Measurements from ENCODE around the gene DPY19L1.
"Not testable (repeated sequence)": the region's sequence is repeated elsewhere in the genome, so short reads cannot be mapped to it uniquely, and the experiment has no call there.

Gene DPY19L1

GRCh38 chr7:35037211-35037525, at the start of gene DPY19L1:
DPY19L1 (minus strand) TSS chr7:35037485; CDS start chr7:35037394, 91 bp downstream.
- no peak for DNase-seq (ENCODE audit: low read depth)

DNA sequence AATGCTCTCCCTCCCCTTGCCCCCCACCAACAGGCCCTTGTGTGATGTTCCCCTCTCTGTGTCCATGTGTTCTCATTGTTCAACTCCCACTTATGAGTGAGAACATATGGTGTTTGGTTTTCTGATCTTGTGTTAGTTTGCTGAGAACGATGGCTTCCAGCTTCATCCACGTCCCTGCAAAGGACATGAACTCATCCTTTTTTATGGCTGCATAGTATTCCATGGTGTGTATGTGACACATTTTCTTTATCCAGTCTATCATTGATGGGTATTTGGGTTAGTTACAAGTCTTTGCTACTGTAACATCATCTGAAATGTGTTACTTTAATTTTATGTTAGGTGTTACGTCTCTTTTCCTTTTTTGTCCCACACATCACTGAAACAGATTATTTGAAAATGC, 42.2 kb upstream of the DPY19L1 start:
- not testable (repeated sequence) for DNase-seq (ENCODE audit: low read depth)

GRCh38 chr7:35074008-35074407, 36.7 kb upstream of the DPY19L1 start:
- DNase-seq (ENCODE audit: low read depth) = not testable (repeated sequence)

DNA sequence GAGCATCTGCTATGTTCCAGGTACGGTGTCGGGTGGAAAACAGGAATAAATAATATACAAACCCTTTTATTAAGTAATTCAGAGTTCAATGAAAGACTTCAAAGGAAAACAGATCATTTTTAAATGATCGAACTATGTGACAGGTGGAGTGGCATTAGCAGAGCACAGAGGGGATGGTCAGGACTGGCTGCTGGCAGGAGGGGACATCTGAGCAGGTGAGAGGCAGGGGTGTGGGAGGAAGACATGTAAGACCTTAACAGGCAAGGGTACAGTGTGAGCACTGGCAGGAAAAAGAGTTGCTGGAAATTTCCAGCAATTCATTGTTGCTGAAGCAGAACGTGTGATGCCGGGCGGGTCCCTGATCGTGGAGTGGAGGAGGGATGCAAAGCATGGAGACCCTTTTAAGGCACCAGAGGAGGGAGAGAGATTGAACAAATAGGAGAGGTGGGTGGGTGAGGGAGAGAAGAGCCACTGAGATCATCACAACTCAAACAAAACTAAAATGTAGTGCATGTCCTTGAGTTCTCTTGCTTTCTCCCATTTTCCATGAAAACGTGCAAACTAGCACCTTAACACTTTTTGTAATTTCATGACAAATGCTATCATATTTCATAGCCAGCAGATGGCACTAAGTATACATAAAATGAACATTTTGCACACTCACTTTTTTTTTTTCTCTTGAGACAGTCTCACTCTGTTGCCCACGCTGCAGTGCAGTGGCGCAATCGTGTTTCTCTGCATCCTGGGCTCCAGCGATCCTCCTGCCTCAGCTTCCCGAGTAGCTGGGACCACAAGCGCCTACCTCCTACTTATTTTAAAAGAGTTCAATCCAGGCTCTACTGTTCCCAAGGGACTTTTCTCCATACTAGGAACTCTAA, 35.9 kb upstream of the DPY19L1 start:
- peak; percentile 18 for DNase-seq (ENCODE audit: low read depth)

DNA sequence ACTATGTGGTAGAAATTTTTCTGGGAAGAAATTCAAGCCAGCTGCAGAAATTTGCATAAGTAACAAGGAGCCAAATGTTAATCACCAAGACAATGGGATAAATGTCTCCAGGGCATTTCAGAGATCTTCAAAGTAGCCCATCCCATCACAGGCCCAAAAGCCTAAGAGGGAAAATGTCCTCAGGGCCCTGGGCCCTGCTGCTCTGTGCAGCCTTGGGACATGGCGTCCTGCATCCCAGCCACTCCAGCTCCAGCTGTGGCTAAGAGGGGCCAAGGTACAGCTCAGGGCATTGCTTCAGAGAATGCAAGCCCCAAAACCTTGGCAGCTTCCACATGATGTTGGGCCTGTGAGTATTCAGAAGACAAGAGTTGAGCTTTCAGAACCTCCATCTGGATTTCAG, 31.8 kb upstream of the DPY19L1 start:
- DNase-seq (ENCODE audit: low read depth) = not testable (repeated sequence)

- DNase-seq (ENCODE audit: low read depth) = not testable (repeated sequence)
These were observed 28.1 kb upstream of the DPY19L1 start for GRCh38 chr7:35065382-35065781.

DNA sequence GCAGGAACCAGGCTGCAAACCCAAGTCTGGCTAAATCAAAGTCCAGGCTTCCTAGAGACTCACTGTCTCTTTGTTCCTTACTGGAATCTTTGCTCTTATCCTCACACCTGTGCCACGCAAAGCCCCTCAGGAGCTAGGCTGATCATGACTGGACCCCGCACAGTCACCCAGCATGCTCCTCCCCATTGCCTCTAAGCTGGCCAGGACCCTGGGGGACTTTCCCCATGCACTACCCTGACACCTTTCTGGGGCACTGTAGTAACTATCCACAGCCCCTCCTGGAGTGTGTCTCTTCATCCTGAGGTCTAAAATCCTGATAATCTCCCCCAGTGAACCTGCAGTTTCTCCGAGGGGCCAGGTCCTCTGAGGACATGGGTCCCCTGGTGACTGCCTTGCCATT, 21.3 kb upstream of the DPY19L1 start:
- DNase-seq (ENCODE audit: low read depth) = not testable (repeated sequence)

- DNase-seq (ENCODE audit: low read depth) = not testable (repeated sequence)
These were observed 20.5 kb upstream of the DPY19L1 start for GRCh38 chr7:35057505-35058451.

DNA sequence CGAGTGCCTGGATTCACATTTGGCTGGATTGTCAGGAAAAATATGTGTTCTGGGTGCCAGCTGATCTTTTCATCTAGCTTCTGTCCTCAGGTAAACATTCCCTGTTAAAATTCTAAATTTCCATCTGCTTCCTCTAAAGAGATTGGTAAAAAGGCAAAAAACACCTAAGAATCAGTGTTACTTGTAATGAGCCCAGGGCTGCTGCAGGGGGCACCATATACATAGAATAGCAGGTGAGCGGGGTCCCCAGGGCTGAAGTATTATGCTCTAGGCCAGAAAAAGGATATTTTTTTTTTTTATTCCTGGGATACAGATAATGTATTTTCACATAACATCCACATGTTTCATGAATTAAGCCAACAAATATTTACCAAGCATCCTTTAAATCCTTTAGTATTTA, 18.4 kb upstream of the DPY19L1 start:
- not testable (repeated sequence) for DNase-seq (ENCODE audit: low read depth)

DNA sequence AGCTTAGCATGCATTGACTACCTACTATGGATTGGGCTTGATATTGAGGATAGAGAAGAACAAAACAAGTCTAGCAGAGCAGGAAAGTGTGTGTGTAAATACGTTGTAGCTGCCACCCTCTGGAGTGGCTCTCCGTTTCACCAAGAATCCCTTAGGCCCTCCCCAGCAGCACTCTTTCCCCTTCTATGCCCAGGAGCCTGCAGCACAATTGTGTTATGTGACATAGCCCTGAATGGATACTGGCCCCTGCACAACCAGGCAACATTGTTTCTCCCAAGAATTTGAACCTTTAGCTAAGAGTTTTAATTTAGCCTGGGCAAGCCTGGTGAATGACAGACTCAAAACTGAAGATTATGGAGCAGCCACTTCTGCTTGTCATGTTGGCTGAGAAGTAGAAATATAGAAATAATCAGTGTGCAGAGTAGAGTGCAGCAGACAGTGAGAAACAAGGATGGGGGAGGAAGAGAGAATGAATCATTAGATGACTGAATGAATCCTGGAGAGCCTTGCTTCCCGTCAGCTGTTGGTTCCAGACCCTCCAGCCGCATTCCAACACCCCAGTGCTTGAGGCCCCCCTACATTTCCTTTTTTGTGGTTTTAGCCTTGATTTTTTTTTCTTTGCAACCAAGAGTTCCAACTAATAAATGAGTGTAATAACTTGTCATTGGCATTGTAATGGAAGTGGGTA, 16.3 kb upstream of the DPY19L1 start:
- DNase-seq (ENCODE audit: low read depth) = not testable (repeated sequence)

- DNase-seq (ENCODE audit: low read depth) = not testable (repeated sequence)
These were observed 11.1 kb upstream of the DPY19L1 start for GRCh38 chr7:35048390-35048789.

- not testable (repeated sequence) for DNase-seq (ENCODE audit: low read depth)
These were observed 10.6 kb upstream of the DPY19L1 start for GRCh38 chr7:35047912-35048305.

DNA sequence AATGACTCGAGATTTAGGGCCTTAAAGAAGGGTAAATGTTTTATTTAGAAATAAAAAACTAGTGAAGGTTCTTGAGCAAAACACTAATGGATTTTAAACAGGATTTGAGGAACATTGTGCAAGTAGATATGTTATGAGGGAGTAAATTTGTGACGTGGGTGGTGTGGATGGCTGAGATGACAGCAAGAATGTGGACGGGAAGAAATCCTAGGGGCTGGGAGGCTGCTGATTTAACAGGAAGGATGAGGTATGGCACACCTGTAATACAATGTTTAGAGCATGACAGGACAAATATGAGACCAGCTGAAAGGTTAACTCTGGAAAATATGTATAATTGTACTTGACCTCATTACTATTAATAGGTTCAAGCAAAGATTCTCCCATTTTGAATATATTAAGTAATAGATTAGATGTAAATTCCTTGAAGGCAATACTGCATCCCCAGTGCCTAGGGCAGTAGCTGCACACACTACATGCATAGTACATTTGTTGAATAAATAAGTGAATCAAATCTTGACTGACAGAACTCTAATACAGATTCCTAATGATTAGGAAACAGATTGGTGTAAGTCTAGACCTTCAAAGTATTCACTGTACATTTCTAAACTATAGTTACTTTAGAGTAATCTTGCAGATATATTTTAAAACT, 10.1 kb upstream of the DPY19L1 start:
- not testable (repeated sequence) for DNase-seq (ENCODE audit: low read depth)

GRCh38 chr7:35043301-35043700, 6.0 kb upstream of the DPY19L1 start:
- DNase-seq (ENCODE audit: low read depth) = not testable (repeated sequence)

GRCh38 chr7:35040906-35041305, 3.6 kb upstream of the DPY19L1 start:
- DNase-seq (ENCODE audit: low read depth) = no peak

- no peak for DNase-seq (ENCODE audit: low read depth)
These were observed 2.1 kb upstream of the DPY19L1 start for GRCh38 chr7:35039343-35039742.

- DNase-seq (ENCODE audit: low read depth) = no peak
These were observed 1.1 kb upstream of the DPY19L1 start for GRCh38 chr7:35038354-35038753.

GRCh38 chr7:35037526-35038341, 449 bp upstream of the DPY19L1 start:
- peak; percentile 96 for DNase-seq (ENCODE audit: low read depth)

DNA sequence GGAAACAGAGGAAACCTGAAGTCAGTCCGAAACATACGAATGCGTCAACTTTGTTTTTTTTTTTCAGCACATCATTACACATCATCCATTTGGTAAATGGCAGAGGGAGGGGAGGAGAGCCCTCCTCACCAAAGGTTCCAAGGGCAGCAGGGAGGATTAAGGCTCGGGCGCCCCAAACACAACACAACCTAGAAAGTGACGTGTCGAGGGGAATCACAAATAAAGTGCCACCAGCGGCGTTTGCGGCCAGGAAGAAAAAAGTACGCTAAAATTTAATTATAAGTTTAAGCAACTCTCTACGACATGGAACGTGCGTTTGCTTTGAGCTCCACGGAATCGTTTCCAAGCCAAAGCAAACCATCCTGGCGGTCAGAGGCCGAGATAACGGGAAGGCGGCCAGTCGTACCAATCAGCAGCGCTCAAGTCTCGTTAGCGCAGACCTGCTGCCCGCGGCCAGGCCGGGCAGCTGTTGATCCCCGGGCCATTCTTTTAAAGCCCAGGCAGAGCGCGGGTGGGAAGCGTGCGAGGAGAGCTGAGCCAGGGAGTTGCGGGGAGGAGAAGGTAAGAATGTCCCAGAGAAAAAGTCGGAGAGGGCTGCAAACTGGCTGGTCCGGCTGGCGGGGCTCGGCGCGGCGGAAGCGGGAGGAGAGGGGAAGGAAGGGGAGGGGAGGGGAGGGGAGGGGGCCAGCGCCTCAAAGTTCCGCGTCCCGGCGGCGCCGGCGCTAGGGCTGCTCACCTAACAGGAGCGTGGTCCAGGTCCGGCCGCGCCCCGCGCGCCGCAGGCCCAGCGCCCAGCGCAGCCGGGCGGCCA, 719 bp downstream of the DPY19L1 start:
- DNase-seq (ENCODE audit: low read depth) = peak; percentile 68

DNA sequence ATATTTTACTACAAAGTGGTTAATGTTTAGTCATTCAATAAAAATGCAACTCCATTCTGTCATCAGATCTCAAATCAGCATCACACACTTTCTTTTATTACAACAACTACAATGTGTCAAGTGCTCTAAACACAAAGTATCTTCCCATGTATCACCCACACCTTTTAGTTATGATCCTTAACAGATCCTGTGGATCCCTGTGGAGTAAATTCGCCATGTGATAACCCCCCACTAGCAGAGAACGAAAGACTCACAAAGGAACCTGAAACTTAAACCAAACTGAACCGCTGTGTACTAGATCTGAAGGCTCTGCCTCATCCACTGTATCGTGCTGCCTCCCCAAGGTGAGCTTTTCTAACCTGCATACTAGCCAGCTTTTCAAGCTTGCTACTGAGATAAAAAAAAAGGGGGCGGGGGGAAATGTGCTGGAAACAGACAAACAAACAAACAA, 1.7 kb downstream of the DPY19L1 start:
- peak; percentile 8 for DNase-seq (ENCODE audit: low read depth)

Data from fibroblast of gingiva (primary cell).